NCI-H510A (cell line): Measurements from ENCODE around the gene SLC5A1.
"Not testable (repeated sequence)": the region's sequence is repeated elsewhere in the genome, so short reads cannot be mapped to it uniquely, and the experiment has no call there.

Source experiments
- DNase-seq: peaks from one replicate; lab custom pipeline; 2025; lab: John Stamatoyannopoulos, UW

The SLC5A1 gene

GRCh38 chr22:32144496-32145274 is 101.6 kb downstream of the SLC5A1 start:
- DNase-seq: no peak

- DNase-seq: not testable (repeated sequence)
These were observed 104.1 kb downstream of the SLC5A1 start for GRCh38 chr22:32147128-32147527.

GRCh38 chr22:32148372-32148771 is 105.3 kb downstream of the SLC5A1 start:
- not testable (repeated sequence) for DNase-seq

GRCh38 chr22:32150647-32151046 is 107.6 kb downstream of the SLC5A1 start:
- DNase-seq: not testable (repeated sequence)

- DNase-seq: not testable (repeated sequence)
These were observed 108.6 kb downstream of the SLC5A1 start for GRCh38 chr22:32151641-32152040.

GRCh38 chr22:32154727-32155126 is 111.7 kb downstream of the SLC5A1 start:
- not testable (repeated sequence) for DNase-seq

GRCh38 chr22:32157632-32158031 is 114.6 kb downstream of the SLC5A1 start:
- DNase-seq: not testable (repeated sequence)

GRCh38 chr22:32158712-32159533 is 115.9 kb downstream of the SLC5A1 start, which contains the start of gene C22orf42:
TSS of gene C22orf42 (minus strand) at chr22:32159303. CDS start at chr22:32159215, 88 bp downstream.
- no peak for DNase-seq

GRCh38 chr22:32160411-32160810 is 117.3 kb downstream of the SLC5A1 start:
- not testable (repeated sequence) for DNase-seq
